LNCAP (cell line): ENCODE results near the gene STK11IP.

ENCODE experiments used
- CTCF ChIP-seq: fragments of 450-650 bp; IDR thresholded peaks from 2 replicates; pipeline ENCODE4 v1.5.1; 2017; ENCODE audit warnings: mild to moderate bottlenecking

Gene STK11IP

GRCh38 chr2:219631904-219632759 is 34.5 kb downstream of the STK11IP start:
- TF ChIP-seq CTCF = no peak

GRCh38 chr2:219632760-219633105 is 35.1 kb downstream of the STK11IP start:
- no peak for TF ChIP-seq CTCF

- no peak for TF ChIP-seq CTCF
Measured at GRCh38 chr2:219633276-219634065, 35.8 kb downstream of the STK11IP start.

GRCh38 chr2:219634171-219634940 is 36.7 kb downstream of the STK11IP start:
- no peak for TF ChIP-seq CTCF

GRCh38 chr2:219634951-219635751 is 37.5 kb downstream of the STK11IP start:
- TF ChIP-seq CTCF = no peak

GRCh38 chr2:219636144-219636915 is 38.7 kb downstream of the STK11IP start:
- TF ChIP-seq CTCF = no peak
